Fibroblast of pulmonary artery (primary cell): Measurements from ENCODE around the gene SYK.
A peak's percentile ranks its signal among the peaks of the same experiment; 100 is the strongest.

Experiments
- DNase-seq: peaks from one replicate; pipeline ENCODE4 v3.0.0-alpha.2; 2010; ENCODE audit warnings: low read depth
- H3K4me3 ChIP-seq: replicated peaks from 2 replicates; pipeline ENCODE4 v1.5.1; 2011; ENCODE audit warnings: low read depth, mild to moderate bottlenecking, control low read depth, low read length, moderate library complexity
- TF ChIP-seq, protein P1 (sequence below): IDR thresholded peaks from 2 replicates; pipeline ENCODE4 v1.5.1; 2011; ENCODE audit warnings: mild to moderate bottlenecking, control low read depth, low read length, inconsistent platforms; ENCODE audit errors: missing control alignments

The SYK gene

DNA sequence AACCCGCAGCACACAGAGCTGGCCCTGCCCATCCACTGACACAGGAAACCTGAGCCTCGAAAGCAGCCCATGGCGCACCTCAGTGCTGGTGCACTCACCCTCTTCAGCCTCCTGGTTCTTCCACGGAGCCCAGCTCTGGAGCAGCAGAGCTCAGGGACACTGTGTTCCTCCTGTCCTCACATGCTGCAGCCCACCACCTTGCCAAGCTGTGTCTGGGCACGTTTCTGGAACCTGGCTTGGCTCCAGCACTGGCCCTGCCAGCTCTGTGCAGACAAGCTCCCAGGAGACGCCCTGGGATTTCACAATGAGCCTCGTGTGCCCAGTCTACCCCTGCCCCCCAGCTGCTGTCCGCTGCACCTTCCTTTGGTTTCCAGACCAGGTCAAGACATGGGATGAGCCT is 119.5 kb downstream of the SYK start:
- TF ChIP-seq, protein P1, sequence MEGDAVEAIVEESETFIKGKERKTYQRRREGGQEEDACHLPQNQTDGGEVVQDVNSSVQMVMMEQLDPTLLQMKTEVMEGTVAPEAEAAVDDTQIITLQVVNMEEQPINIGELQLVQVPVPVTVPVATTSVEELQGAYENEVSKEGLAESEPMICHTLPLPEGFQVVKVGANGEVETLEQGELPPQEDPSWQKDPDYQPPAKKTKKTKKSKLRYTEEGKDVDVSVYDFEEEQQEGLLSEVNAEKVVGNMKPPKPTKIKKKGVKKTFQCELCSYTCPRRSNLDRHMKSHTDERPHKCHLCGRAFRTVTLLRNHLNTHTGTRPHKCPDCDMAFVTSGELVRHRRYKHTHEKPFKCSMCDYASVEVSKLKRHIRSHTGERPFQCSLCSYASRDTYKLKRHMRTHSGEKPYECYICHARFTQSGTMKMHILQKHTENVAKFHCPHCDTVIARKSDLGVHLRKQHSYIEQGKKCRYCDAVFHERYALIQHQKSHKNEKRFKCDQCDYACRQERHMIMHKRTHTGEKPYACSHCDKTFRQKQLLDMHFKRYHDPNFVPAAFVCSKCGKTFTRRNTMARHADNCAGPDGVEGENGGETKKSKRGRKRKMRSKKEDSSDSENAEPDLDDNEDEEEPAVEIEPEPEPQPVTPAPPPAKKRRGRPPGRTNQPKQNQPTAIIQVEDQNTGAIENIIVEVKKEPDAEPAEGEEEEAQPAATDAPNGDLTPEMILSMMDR, result no peak
- H3K4me3 ChIP-seq, result no peak overlapping the region
- peak; percentile 22 for DNase-seq

DNA sequence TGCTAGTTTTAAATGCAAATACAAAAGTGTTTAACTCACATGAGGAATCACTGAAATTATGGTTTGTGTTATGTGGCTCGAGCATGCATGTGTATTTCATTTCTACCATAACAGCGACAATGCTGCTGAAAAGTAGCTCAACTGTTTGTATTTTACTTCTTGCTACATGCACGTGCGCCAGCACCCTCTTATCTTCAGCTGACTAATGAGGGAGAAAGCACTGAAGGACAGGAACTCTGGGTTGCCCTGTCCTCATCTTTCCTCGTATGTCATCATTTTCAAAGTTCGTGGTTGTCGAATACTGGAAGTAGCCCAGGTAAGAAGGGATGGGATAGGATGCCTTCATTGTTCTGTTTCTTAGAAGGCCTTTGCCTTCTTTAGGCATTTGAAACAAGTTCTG is 120.3 kb downstream of the SYK start:
- no peak overlapping the region for H3K4me3 ChIP-seq
- TF ChIP-seq, protein P1, result no peak
- DNase-seq, result no peak

DNA sequence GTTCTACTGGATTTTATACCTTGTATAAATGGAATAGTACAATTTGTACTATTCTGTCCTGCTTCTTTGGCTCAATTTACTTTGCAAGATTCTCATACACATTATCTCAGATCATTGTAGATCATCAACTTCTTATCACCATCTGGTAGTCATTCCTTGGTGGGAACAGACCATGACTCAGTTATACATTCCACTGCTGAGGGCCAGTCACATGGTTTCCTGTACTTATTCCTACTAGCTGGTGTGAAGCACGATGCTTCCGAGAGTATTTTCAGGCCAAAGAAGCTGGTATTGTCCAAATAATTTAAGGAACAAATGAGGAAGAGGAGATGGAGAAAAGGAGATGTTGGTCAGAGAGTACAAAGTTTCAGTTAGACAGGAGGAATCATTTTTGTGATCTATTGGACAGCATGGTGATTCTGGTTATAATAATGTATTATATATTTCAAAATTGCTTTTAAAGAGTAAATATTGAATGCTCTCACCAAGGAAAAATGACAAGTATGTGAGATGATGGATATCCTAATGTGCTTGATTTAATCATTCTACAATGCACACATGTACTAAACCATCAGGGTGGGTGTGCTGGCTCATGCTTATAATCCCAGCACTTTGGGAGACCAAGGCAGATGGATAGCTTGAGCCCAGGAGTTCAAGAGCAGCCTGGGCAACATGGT is 124.1 kb downstream of the SYK start:
- no peak overlapping the region for H3K4me3 ChIP-seq
- peak; percentile 76 for DNase-seq
- TF ChIP-seq, protein P1, result no peak

DNA sequence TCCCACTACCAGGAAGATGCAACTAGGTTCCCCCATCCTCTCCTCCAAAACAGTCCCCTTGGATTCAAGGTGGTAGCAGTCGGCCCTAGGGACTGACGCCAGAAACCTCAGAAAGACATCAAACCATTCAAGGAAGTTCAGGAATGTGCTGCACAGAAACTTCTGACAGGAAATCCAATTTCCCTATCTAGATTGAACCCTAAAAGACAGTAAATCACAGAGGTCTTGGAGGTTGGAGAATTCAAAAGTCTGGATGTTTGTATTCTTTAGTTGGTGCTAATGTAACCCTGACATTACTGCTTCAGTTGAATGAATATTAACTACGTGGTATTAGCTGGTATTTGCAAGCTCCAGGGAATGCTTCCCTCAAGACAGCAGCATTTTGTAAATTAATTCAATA is 125.3 kb downstream of the SYK start:
- TF ChIP-seq, protein P1, result no peak
- DNase-seq, result no peak
- H3K4me3 ChIP-seq, result no peak overlapping the region

DNA sequence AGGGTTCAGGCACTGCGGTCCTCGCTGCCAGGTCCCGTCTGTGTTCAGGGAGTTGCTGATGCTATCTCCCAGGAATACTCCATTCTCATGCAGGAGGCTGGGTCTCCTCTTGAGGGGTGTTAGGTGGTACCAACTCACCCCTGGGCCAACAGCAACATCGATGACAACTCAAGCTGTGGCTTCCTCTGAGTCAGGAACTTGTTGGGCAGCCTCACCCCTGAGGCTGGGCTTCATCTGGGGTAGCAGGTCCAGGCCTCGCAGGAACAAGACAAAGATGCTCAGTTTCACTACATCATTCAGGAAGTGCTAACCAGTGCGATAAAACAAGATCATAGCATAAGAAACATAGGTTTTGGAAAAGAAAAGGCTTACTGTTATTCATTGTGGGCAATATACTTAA is 125.9 kb downstream of the SYK start:
- no peak overlapping the region for H3K4me3 ChIP-seq
- DNase-seq, result no peak
- TF ChIP-seq, protein P1, result no peak

DNA sequence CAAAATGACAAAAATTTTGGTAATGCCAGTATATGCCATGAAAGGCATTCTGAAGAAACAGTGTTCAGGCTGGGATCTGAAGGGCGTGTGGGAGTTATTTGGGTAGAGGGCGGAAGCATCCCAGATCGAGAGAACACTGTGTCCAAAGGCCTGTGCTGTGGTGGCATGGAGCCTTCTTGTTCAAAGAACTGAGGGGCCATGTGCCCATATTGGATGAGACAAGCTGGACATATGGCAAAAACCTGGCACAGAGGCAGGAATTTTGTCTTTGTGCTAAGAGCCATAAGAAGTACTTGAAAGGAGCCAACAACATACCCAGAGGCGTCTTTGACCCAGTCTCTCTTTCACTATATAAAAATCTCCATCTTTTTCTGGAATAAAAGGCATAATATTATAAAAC is 128.0 kb downstream of the SYK start:
- TF ChIP-seq, protein P1, result no peak

DNA sequence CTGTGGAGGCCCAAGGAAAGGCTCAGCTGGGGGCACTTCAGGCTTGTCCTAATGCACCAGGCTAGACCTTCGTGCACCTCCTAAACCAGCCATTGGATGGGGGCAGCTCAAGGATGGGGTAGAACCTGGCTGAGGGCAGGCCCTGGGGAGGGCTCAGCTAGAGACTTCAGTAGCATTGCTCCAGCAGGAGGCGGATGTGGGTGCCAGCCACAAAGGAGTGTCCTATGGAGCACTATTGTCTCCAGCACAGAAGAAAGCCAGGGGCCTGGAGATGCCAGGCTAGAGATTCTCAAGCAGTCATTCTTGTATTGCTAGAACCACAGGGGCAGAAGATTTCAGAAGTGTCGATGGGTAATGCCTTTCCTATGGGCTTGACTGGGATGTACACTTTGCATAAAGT is 131.8 kb downstream of the SYK start:
- TF ChIP-seq, protein P1, result no peak
- H3K4me3 ChIP-seq, result no peak overlapping the region
- DNase-seq, result no peak

More for the DNA sequence above, 128.0 kb downstream of the SYK start:
- no peak for DNase-seq
- no peak overlapping the region for H3K4me3 ChIP-seq
